Loucy (cell line): ENCODE results near the gene TRIM43.
"Not testable (repeated sequence)": the region's sequence is repeated elsewhere in the genome, so short reads cannot be mapped to it uniquely, and the experiment has no call there.

Experiments
- H2AFZ ChIP-seq: fragments of 200-600 bp; sonication (generic); 2 replicates; pipeline ENCODE4 v1.6.0; 2016; ENCODE audit warnings: antibody characterized with exemption, mild to moderate bottlenecking, low read length, moderate library complexity
- H3F3A ChIP-seq: fragments of 200-600 bp; 2 replicates; pipeline ENCODE4 v1.6.0; 2016; ENCODE audit warnings: antibody characterized with exemption, low read depth, mild to moderate bottlenecking
- H3K27me3 ChIP-seq: fragments of 200-600 bp; sonication (generic); 2 replicates; pipeline ENCODE4 v1.6.1; 2014; ENCODE audit warnings: low read length, mild to moderate bottlenecking; ENCODE audit not compliant: insufficient read depth, poor library complexity, severe bottlenecking
- H3K36me3 ChIP-seq: fragments of 200-600 bp; sonication (generic); 2 replicates; pipeline ENCODE4 v1.6.1; 2016; ENCODE audit warnings: low read length; ENCODE audit not compliant: insufficient read depth
- H3K4me1 ChIP-seq: fragments of 200-600 bp; sonication (generic); 2 replicates; pipeline ENCODE4 v1.5.1; 2014; ENCODE audit warnings: low read length, mild to moderate bottlenecking; ENCODE audit not compliant: insufficient read depth, poor library complexity, severe bottlenecking
- H3K4me2 ChIP-seq: fragments of 200-600 bp; sonication (generic); 2 replicates; pipeline ENCODE4 v1.6.0; 2014; ENCODE audit warnings: antibody characterized with exemption, low read length, low read depth, mild to moderate bottlenecking; ENCODE audit not compliant: poor library complexity, severe bottlenecking
- H3K4me3 ChIP-seq: fragments of 200-600 bp; sonication (generic); 2 replicates; pipeline ENCODE4 v1.5.1; 2014; ENCODE audit warnings: low read length, mild to moderate bottlenecking, mixed read lengths; ENCODE audit not compliant: poor library complexity, severe bottlenecking
- H3K79me2 ChIP-seq: fragments of 200-600 bp; sonication (generic); 2 replicates; pipeline ENCODE4 v1.6.1; 2014; ENCODE audit warnings: low read length; ENCODE audit not compliant: insufficient read depth
- H3K9ac ChIP-seq: fragments of 200-600 bp; sonication (generic); 2 replicates; pipeline ENCODE4 v1.6.0; 2014; ENCODE audit warnings: mild to moderate bottlenecking, low read depth, low read length, moderate library complexity; ENCODE audit not compliant: poor library complexity, severe bottlenecking
- H3K9me2 ChIP-seq: fragments of 200-600 bp; sonication (generic); replicated peaks from 2 replicates; pipeline ENCODE4 v1.6.1; 2016; ENCODE audit warnings: low read depth, low read length, mixed read lengths
- H3K9me3 ChIP-seq: fragments of 200-600 bp; sonication (generic); 2 replicates; pipeline ENCODE4 v1.6.1; 2014; ENCODE audit warnings: mild to moderate bottlenecking, antibody characterized with exemption, low read length, low read depth; ENCODE audit not compliant: insufficient read depth
- H4K20me1 ChIP-seq: fragments of 200-600 bp; sonication (generic); 2 replicates; pipeline ENCODE4 v1.6.0; 2014; ENCODE audit warnings: antibody characterized with exemption, low read length, mild to moderate bottlenecking; ENCODE audit not compliant: insufficient read depth, poor library complexity, severe bottlenecking
- EZH2phosphoT487 ChIP-seq: fragments of 200-600 bp; IDR thresholded peaks from 2 replicates; pipeline ENCODE4 v1.6.1; 2018; ENCODE audit warnings: antibody characterized with exemption, mild to moderate bottlenecking, moderate library complexity, borderline replicate concordance
- TF ChIP-seq, protein P1 (sequence below): fragments of 200-600 bp; sonication (generic); conservative IDR thresholded peaks from 2 replicates; pipeline ENCODE4 v1.5.1; 2014; ENCODE audit warnings: mild to moderate bottlenecking, antibody characterized with exemption, low read length

Gene TRIM43

DNA sequence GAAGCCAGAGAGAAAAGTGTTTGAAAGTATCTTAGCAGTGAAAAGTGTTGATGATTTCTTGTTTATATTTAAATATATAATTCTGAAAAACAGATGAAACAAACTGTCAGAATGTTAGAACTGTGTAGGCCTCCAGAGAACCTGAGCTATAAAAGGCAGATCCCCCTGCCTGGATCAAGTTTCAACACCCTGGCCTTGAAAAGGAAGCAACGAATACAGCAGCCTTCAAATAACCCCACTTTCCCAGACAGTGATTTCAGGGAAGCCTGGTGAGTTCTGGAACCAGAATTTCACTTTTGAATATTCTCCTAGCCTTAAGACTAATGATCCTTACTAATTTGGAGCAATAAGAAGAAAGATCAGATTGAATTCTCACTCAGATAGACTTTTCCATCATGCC lies 13.3 kb upstream of the TRIM43 start:
- Histone ChIP-seq H4K20me1 (no peaks in the 10 kb centered on the region), H3K9me2 (no peaks in the 10 kb centered on the region), H3K79me2 (no peaks in the 10 kb centered on the region), H3K27me3 (no peaks in the 10 kb centered on the region), H3K4me1 (no peaks in the 10 kb centered on the region), H3K4me2 (no peak overlapping the region), H3K36me3 (no peaks in the 10 kb centered on the region), H2AFZ (no peak overlapping the region), H3K9me3 (no peaks in the 10 kb centered on the region), H3K9ac (no peak overlapping the region), H3F3A (no peaks in the 10 kb centered on the region), H3K4me3 (no peak overlapping the region)
- no peak for TF ChIP-seq EZH2phosphoT487
- TF ChIP-seq, protein P1, sequence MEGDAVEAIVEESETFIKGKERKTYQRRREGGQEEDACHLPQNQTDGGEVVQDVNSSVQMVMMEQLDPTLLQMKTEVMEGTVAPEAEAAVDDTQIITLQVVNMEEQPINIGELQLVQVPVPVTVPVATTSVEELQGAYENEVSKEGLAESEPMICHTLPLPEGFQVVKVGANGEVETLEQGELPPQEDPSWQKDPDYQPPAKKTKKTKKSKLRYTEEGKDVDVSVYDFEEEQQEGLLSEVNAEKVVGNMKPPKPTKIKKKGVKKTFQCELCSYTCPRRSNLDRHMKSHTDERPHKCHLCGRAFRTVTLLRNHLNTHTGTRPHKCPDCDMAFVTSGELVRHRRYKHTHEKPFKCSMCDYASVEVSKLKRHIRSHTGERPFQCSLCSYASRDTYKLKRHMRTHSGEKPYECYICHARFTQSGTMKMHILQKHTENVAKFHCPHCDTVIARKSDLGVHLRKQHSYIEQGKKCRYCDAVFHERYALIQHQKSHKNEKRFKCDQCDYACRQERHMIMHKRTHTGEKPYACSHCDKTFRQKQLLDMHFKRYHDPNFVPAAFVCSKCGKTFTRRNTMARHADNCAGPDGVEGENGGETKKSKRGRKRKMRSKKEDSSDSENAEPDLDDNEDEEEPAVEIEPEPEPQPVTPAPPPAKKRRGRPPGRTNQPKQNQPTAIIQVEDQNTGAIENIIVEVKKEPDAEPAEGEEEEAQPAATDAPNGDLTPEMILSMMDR: no peak

DNA sequence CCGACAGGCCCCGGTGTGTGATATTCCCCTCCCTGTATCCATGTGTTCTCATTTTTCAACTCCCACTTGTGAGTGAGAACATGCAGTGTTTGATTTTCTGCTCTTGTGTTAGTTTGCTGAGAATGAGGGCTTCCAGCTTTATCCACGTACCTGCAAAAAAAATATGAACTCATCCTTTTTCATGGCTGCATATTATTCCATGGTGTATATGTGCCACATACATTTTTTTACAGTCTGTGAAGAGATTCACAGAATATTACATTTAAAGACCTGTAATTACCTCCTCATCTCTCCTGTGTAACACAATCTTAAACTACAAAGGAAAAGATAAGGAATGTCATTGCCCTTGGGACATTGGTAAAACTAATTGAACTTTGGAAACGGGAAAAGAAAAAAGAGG lies 8.3 kb upstream of the TRIM43 start:
- not testable (repeated sequence) for H4K20me1 ChIP-seq, H3K9me2 ChIP-seq, H3K9ac ChIP-seq, H3F3A ChIP-seq, H3K27me3 ChIP-seq, H3K9me3 ChIP-seq, H2AFZ ChIP-seq, H3K4me3 ChIP-seq, H3K36me3 ChIP-seq, H3K4me2 ChIP-seq, H3K79me2 ChIP-seq, H3K4me1 ChIP-seq

DNA sequence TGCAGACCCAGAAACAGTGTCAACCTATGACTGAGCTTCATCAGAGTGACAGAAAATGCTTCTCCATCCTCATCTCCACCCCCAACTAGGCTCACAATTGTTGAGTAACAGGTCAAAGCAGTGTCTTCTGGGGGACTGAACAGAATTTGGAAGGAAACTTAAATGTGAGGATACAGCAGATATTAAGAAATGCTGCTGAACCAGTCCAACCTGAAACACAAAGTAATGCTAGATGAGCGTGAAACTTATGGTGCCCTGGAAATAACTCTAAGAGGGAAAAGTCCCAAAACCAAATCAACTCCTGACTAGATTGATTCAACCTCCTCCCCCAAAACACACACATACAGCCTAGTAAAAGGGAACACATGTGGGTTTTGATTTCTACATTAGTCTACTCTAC lies 7.5 kb upstream of the TRIM43 start:
- not testable (repeated sequence) for H3K79me2 ChIP-seq, H3K36me3 ChIP-seq, H3K4me3 ChIP-seq, H3K9ac ChIP-seq, H4K20me1 ChIP-seq, H3K9me3 ChIP-seq, H2AFZ ChIP-seq, H3K9me2 ChIP-seq, H3K27me3 ChIP-seq, H3K4me2 ChIP-seq, H3K4me1 ChIP-seq, H3F3A ChIP-seq

DNA sequence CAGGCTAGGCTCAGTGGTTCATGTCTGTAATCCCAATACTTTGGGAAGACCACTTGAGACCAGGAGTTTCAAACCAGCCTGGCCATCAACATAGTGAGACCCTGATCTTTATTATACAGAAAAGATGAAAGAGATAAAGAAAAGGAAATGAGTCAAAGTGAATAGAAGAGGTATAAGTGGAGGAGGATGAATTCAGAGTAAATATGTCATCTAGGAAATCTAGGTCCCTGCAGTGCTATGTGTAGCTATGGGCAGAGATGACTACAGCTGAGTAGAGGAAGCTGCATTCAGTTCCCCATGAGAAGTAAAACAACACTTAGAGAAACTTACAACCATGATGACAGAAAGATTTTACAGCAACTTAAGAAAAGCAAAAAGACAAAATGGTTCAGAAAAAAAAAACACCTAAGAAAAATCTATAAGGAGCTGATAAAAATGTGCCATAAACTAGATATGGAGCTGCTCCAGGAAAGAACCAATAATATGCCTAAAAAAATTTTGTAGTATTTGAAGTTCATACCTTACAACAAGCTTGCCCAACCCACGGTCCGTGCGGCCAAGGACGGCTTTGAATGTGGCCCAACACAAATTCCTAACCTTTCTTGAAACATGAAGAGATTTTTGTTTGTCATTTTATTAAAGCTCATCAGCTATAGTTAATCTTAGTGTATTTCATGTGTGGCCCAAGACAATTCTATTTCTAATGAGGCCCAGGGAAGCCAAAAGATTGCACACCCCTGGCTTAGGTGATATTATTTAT lies 1.8 kb upstream of the TRIM43 start:
- not testable (repeated sequence) for H3K4me2 ChIP-seq, H3K79me2 ChIP-seq, H3K27me3 ChIP-seq, H3K4me3 ChIP-seq, H3F3A ChIP-seq, H3K9me2 ChIP-seq, H3K9me3 ChIP-seq, H3K9ac ChIP-seq, H4K20me1 ChIP-seq, H3K4me1 ChIP-seq, H2AFZ ChIP-seq, H3K36me3 ChIP-seq

DNA sequence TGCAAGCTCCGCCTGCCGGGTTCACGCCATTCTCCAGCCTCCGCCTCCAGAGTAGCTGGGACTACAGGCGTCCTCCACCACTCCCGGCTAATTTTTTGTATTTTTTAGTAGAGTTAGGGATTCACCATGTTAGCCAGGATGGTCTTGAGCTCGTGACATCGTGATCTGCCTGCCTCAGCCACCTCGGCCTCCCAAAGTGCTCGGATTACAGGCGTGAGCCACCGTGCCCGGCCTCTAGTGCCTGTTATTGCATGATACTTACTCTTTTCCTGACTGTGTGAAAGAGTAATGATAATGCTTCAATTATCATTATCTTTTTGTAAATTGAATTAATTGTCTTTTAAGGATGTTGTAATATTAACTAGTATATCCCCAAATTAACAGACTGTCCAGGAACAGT lies 1.2 kb downstream of the TRIM43 start:
- not testable (repeated sequence) for H2AFZ ChIP-seq, H4K20me1 ChIP-seq, H3K4me2 ChIP-seq, H3K79me2 ChIP-seq, H3K9me2 ChIP-seq, H3K9ac ChIP-seq, H3K4me3 ChIP-seq, H3K27me3 ChIP-seq, H3F3A ChIP-seq, H3K4me1 ChIP-seq, H3K9me3 ChIP-seq, H3K36me3 ChIP-seq

- not testable (repeated sequence) for H3K4me1 ChIP-seq, H3K36me3 ChIP-seq, H4K20me1 ChIP-seq, H3K79me2 ChIP-seq, H3K4me3 ChIP-seq, H3K4me2 ChIP-seq, H3K27me3 ChIP-seq, H3F3A ChIP-seq, H3K9ac ChIP-seq, H2AFZ ChIP-seq, H3K9me3 ChIP-seq, H3K9me2 ChIP-seq
These were observed 3.2 kb downstream of the TRIM43 start for GRCh38 chr2:95595012-95595411.

- H2AFZ ChIP-seq, H3K4me3 ChIP-seq, H3K79me2 ChIP-seq, H3K27me3 ChIP-seq, H3K9ac ChIP-seq, H4K20me1 ChIP-seq, H3K4me1 ChIP-seq, H3K9me3 ChIP-seq, H3K36me3 ChIP-seq, H3K9me2 ChIP-seq, H3F3A ChIP-seq, H3K4me2 ChIP-seq: not testable (repeated sequence)
These were observed 9.5 kb downstream of the TRIM43 start for GRCh38 chr2:95601301-95601700.
